Coronary artery (tissue), 2 donors: ENCODE measurements around the gene SMPD3.

Experiments used
- DNase-seq: peaks from one replicate; pipeline ENCODE4 v3.0.0-alpha.2; 2017; ENCODE audit warnings: low spot score
- H3K27ac ChIP-seq, 2 donors: fragments of 200-600 bp; sonication (generic); one replicate each; pipeline ENCODE4 v1.5.1; 2016 to 2019
- H3K4me3 ChIP-seq: fragments of 200-600 bp; sonication (generic); 2 replicates; pipeline ENCODE4 v1.5.1; 2016; ENCODE audit warnings: mild to moderate bottlenecking, moderate library complexity
- TF ChIP-seq, protein P1 (sequence below): fragments of 200-600 bp; sonication (generic); IDR thresholded peaks from one replicate; pipeline ENCODE4 v1.5.1; 2019; ENCODE audit warnings: antibody characterized with exemption

The SMPD3 gene

DNA sequence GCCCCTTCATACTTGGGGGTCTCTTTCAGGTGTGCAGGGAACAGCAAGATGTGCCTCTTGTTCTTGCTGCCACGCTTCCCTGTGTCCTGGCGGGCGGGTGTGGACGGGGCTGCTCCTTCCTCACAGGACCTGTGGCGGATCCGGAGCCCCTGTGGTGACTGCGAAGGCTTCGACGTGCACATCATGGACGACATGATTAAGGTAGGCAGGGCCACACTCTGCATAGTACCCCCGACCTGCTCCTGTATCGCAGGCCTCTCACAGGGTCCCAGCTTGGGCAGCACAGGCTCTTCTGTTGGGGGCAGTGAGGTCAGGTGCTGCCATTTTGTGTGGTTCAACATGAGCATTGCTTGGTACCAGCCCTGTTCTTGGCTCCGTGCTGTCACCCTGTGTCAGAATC is 94.9 kb downstream of the SMPD3 start:
- no peak for DNase-seq
- H3K27ac ChIP-seq: no peak overlapping the region
- TF ChIP-seq, protein P1, sequence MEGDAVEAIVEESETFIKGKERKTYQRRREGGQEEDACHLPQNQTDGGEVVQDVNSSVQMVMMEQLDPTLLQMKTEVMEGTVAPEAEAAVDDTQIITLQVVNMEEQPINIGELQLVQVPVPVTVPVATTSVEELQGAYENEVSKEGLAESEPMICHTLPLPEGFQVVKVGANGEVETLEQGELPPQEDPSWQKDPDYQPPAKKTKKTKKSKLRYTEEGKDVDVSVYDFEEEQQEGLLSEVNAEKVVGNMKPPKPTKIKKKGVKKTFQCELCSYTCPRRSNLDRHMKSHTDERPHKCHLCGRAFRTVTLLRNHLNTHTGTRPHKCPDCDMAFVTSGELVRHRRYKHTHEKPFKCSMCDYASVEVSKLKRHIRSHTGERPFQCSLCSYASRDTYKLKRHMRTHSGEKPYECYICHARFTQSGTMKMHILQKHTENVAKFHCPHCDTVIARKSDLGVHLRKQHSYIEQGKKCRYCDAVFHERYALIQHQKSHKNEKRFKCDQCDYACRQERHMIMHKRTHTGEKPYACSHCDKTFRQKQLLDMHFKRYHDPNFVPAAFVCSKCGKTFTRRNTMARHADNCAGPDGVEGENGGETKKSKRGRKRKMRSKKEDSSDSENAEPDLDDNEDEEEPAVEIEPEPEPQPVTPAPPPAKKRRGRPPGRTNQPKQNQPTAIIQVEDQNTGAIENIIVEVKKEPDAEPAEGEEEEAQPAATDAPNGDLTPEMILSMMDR: no peak

DNA sequence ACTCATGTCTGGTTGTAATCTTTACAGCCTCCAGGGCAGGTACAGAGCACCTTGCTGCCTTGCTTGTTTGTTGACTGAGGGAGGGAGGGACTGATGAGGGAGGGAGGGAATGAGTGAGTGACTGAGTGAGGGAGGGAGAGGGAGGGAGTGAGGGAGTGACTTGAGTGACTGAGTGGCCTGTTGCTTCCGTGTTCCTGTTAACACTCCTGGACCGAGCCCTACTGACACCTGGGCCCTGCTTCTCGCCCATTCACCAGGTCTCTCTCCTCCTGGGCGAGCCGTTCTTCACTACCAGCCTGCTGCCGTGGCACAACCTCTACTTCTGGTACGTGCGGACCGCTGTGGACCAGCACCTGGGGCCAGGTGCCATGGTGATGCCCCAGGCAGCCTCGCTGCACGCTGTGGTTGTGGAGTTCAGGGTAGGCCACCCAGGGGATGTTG is 96.3 kb downstream of the SMPD3 start:
- no peak overlapping the region for H3K4me3 ChIP-seq
- H3K27ac ChIP-seq: no peak overlapping the region
- TF ChIP-seq, protein P1: no peak
- no peak for DNase-seq

More for the DNA sequence above, 94.9 kb downstream of the SMPD3 start:
- no peak overlapping the region for H3K4me3 ChIP-seq

DNA sequence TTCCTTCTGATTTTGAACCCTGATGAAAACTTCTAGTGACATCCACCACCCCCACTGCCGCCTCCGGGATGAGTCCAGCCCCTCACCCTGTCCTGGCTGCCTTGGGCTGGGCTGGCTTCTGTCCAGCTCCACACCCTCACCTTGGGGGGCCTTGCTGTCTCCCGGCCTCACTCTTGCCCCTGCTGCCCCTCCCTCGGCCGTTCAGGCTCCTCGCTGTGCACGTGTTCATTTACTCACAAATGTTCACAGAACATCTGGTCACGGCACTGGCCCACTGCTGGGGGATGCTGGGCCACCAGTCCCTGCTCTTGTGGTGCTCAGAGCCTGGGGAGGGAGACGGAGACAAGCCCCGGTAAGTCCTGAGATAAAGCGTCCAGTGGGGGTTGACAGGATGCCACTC is 96.8 kb downstream of the SMPD3 start:
- TF ChIP-seq, protein P1: no peak
- H3K27ac ChIP-seq: no peak overlapping the region
- H3K4me3 ChIP-seq: no peak overlapping the region
- DNase-seq: no peak

DNA sequence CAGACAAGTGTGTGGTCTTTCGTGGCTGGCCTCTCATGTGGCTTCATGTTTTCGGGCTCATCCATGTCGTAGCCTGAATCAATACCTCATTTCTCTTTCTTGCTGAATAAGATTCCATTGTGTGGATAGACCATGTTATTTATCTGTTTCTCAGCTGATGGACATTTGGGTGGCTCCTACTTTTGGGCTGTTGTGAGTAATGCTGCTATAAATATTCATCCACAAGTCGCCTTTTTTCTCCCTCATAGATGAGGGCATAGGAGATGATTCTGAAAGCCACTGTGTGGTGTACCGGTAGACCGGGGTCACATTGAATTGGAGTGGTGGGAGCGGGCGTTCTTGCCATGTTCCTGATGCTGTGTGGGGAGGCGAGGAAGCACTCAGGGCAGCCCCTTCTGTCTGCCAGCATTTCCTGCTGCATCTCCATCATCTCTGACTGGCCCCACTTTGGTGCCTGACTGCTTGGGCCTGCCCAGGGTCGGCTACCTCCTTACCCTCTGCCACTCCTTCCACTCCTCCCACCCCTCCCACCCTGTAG is 97.4 kb downstream of the SMPD3 start:
- no peak for DNase-seq
- TF ChIP-seq, protein P1: no peak
- H3K4me3 ChIP-seq: no peak overlapping the region
- no peak overlapping the region for H3K27ac ChIP-seq

DNA sequence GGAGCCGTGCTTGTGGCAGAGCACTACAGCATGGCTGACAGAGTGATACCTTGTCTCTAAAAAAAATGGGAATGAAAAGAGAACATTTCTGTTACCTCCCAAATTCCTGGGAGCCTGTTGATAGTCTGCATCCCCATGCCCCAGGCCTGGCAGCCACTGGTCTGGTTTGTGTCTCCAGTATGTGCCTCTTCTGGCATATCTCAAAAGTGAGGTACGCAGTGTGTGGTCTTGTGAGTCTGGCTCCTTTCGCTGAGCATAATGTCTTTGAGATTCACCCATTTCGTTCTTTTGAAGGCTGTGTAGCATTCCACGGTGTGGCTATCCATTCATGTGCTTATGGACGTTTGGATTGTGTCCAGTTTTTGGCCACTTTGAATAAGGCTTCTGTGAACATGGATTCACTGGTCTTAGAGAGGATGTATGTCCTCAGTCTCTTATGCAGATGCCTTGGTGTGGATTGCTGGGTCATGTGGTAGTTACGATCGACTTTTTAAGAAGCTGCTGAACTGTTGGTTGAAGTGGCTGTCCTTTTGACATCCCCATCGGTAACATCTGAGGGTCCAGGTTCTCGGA is 98.4 kb downstream of the SMPD3 start:
- no peak for DNase-seq
- TF ChIP-seq, protein P1: no peak
- Histone ChIP-seq H3K27ac (no peak overlapping the region), H3K4me3 (no peak overlapping the region)

DNA sequence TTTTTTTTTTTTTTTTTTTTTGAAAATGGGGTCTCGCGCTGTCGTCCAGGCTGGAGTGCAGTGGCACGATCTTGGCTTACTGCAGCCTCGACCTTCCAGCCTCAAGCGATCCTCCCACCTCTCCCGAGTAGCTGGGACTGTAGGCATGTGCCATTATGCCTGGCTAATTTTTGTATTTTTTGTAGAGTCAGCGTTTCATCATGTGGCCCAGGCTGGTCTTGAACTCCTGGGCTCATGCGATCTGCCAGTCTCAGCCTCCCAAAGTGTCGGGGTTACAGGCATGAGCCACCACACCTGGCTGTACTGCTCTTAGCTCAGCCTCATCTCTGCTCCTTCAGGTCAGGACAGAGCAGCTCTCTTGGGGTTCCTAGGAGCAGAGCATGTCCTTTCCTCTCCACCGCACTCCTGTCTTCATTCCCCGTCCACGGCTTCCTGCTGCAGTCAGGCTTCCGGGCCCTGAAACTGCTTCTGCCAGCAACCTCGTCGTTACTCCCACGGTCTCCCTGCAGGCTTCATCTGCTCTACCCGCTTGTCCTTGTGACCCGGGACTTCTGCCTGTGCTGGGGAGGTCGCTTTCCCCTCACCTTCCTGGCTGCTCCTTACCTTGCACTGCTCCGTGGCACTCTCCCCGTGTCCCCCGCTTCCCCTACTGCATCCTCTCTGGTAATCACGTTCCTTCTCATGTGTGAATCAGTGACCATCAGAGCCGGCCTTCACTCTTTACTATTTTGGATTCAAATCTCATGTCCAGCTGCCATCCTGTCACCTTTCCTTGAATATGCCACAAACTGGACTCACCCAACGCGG is 99.5 kb downstream of the SMPD3 start:
- DNase-seq: no peak

More for the DNA sequence above, 99.5 kb downstream of the SMPD3 start:
- Histone ChIP-seq H3K27ac (no peak overlapping the region), H3K4me3 (no peak overlapping the region)
- TF ChIP-seq, protein P1: no peak
